HL-60/S4 treated with retinoic acid at 250 ng/mL for 4 days and 3 days (cell line): Measurements from ENCODE around the gene FAAP100.
"Not testable (repeated sequence)": the region's sequence is repeated elsewhere in the genome, so short reads cannot be mapped to it uniquely, and the experiment has no call there.

Experiments
- in situ Hi-C: fragments of 300-500 bp; cut with MboI; formaldehyde crosslinking; loops from 2 replicates; pipeline ENCODE4 v1.7.0; 2022; ENCODE audit warnings: low sequenced_read_pairs

The FAAP100 gene

DNA sequence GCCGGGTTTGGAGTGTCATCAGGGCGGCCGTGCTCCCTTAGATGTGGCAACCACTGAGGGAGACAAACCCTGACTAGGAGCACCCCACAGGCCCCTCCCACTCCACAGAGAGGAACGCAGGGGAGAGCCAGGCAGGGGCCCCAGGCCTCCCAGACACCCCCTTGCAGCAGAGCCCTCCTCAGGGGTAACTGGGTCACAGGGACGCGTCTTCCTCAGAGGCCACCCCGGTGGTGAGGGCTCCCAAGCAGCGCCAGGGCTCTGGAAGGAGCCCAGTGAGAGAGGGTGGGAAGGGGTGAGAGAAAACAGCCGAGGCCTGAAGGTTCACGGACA is 12.6 kb downstream of the FAAP100 start:
- in situ Hi-C loops = no loop called here

DNA sequence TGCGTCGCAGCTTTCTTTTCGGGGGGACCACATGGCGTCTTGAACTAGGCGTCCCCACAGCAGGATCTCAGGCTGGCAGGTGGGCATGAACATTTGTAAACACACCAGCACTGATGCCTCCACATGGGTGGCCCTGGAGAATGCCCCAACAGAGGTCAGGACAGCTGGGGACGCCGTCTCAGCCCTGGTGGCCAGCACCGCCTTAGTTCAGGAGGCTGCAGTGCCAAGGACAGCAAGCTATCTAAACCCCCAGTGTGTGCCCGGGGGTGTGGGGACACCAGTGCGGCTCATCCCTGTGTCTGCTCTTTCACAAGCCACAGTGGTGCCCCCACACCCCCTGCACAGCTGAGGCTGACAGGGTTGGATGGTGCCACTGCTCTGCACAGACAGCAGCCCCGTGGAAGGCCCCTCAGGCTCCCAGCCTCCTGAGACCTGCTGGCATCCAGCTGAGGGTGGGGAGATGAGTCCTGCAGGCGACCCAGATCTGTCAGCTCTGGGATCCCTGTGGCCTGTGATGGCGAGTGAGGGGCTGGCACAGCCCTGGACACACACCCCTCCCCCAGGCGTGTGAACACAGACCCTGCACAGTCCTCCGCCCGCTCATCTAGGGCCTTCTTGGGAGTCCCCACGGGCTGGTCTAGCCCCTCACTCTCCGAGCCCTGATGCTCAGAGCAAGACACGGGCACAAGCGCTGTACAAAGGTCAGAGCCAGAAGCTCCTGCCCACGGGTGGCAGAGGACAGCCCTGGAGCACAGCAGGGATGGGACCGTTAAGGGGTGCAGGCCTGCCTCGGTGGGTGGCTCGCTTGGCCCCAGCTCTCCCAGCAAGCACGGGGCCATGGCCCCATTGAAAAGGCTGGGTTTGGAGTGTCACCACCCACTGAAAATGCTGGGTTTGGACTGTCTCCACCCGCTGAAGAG is 13.2 kb downstream of the FAAP100 start:
- in situ Hi-C loops = no loop called here

GRCh38 chr17:81537856-81538555 is 14.1 kb downstream of the FAAP100 start:
- in situ Hi-C loops = no loop called here

DNA sequence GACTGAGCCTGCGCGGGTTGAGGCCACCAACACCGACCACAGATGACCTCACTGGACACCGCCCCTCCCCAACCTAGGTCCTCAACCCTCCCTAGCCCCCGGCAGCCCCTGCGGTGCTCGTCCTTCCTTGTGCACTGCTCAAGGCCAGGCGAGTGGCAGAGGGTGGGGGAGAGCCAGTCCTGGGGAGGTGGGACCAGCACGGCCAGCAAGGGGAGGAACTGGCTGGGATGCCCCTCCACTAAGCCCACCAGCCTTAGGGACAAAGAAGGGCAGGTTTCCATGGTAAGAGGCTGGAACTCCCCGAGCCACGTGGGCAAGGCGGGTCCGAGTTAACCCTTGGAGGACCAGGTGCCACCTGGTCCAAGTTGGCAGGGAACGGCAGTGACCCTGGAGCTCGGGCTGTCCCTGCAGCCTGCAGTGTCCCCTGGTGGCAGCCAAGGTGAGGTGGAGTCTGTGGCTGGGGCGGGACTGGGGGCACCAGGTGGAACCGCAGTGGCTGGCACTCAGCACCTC is 14.8 kb downstream of the FAAP100 start:
- in situ Hi-C loops = no loop called here

- in situ Hi-C loops = no loop called here
Measured at GRCh38 chr17:81536299-81537290, 15.6 kb downstream of the FAAP100 start.

DNA sequence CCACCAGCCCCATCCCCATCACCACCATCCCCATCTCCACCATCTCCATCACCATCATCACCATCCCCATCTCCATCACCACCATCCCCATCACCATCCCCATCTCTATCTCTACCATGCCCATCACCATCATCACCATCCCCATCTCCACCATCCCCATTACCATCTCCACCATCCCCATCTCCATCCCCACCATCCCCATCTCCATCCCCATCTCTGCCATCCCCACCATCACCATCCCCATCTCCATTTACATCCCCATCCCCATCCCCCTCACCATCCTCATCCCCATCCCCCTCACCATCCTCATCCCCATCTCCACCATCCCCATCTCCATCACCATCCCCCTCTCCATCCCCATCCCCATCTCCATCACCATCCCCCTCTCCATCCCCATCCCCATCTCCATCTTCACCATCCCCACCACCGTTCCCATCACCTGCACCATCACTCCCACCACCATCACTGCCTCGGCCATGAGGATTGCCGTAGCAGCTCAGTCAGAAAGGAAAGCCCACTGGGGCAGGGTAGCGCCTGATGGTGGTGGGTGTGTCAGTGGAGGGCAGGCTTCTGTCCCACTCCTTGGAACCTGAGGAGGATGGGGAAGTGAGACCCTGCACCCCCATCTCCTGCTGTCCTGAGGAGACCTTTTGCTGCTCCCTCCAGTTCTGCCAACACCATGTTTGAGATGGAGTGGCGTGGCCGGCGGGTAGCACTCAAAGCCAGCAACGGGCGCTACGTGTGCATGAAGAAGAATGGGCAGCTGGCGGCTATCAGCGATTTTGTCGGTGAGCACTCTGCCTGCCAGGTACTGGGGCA is 16.5 kb downstream of the FAAP100 start:
- in situ Hi-C loops = no loop called here

- in situ Hi-C loops = no loop called here
Measured at GRCh38 chr17:81535007-81535328, 17.2 kb downstream of the FAAP100 start.

DNA sequence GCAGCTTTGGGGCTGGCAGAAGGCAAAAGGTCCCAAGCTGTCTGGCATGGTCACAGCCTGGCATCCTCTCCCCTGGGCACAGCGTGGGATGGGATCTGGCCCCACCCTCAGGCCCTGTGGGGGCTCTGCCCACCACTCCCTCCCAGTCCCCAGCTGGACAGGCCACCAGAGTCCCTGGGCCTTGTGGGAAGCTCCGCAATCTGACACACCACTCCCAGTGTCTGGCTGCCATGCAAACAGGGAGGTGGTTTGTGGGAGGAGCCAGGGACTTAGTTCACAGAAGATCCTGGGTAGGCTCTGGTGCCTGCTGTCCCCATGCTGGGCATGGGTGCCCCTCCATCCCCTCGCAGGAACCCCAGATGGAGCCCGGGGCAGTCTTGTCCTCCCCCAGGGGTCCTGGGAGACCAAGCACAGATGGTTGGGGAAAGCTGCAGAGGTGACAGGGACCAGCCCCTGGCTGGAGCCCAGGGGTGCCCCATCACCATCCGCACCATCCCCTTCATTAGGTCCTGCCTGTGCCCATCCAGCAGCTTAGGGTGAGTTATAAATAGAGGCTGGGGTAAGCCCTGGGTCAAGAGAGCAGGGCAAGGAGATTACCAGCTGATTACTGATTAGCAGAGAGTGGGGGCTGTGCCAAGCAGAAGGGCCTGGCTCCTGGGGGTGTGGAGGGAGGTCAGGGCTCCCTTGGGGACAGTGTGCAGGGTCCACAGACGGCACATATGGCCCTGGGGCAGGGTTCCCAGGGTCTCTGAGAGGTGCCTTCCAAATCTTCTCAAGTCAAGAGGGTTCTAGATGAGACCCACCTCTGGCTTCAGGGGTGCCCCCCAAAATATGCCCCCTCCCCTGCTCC is 17.8 kb downstream of the FAAP100 start:
- in situ Hi-C loops = no loop called here

GRCh38 chr17:81533339-81534141 is 18.6 kb downstream of the FAAP100 start:
- in situ Hi-C loops = no loop called here

- in situ Hi-C loops = no loop called here
Measured at GRCh38 chr17:81532490-81533287, 19.5 kb downstream of the FAAP100 start.

- in situ Hi-C loops = not testable (repeated sequence)
Measured at GRCh38 chr17:81531998-81532404, 20.2 kb downstream of the FAAP100 start.

DNA sequence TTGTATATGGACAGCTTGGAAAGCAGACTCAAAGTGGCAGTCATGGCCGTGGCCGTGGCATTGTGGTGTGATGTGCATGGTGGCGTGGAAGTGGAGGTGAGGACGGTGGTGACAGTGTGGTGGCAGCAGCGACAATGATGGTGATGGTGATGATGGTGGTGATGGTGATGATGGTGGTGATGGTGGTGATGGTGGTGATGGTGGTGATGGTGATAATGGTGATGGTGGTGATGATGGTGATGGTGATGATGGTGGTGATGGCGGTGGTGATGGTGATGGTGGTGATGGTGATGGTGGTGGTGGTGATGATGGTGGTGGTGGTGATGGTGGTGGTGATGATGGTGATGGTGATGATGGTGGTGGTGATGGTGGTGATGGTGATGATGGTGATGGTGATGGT is 21.1 kb downstream of the FAAP100 start:
- in situ Hi-C loops = not testable (repeated sequence)

GRCh38 chr17:81529437-81529803 is 22.7 kb downstream of the FAAP100 start:
- in situ Hi-C loops = no loop called here

DNA sequence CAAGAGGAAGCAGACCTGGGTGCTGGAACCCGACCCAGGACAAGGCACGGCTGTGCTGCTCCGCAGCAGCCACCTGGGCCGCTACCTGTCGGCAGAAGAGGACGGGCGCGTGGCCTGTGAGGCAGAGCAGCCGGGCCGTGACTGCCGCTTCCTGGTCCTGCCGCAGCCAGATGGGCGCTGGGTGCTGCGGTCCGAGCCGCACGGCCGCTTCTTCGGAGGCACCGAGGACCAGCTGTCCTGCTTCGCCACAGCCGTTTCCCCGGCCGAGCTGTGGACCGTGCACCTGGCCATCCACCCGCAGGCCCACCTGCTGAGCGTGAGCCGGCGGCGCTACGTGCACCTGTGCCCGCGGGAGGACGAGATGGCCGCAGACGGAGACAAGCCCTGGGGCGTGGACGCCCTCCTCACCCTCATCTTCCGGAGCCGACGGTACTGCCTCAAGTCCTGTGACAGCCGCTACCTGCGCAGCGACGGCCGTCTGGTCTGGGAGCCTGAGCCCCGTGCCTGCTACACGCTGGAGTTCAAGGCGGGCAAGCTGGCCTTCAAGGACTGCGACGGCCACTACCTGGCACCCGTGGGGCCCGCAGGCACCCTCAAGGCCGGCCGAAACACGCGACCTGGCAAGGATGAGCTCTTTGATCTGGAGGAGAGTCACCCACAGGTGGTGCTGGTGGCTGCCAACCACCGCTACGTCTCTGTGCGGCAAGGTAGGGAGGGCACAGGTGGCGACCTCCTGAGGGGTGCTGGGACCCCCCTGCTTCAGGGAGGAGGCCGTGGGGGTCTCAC is 23.3 kb downstream of the FAAP100 start:
- in situ Hi-C loops = no loop called here

DNA sequence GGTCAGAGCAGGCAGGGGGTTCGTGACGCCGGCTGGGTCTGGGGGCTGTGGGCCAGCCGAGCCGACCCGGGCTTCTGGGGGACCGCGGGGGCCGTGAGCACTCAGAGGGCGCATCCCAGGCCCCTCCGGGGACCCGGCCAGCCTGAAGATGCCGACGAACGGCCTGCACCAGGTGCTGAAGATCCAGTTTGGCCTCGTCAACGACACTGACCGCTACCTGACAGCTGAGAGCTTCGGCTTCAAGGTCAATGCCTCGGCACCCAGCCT is 23.8 kb downstream of the FAAP100 start:
- in situ Hi-C loops = no loop called here

GRCh38 chr17:81527591-81528383 is 24.4 kb downstream of the FAAP100 start, which contains the start of gene FSCN2:
TSS of gene FSCN2 (plus strand) at chr17:81528377. CDS start at chr17:81528532, 155 bp downstream.
- in situ Hi-C loops = no loop called here
